ENCODE results near the gene NLRP10.

DNA sequence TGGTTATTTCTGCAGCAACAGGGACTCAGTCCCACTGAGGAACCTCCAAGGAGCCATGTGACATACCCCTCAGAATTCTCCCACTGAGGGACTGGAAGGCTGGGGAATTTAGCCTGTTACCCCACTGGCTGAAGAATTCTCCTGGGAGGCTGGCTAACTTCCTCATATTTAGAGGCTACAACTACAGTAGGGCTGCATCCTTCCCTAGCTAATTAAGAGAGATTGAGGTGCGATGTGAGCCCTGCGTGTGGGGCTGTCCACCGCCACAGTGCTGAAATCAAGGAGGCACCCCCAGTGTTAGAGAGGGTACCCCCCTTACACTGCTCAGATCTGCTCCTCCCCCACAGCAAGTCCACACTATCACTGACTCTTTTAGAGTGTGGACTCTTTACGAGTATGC is 43.0 kb upstream of the NLRP10 start:
- TF ChIP-seq, protein P1, sequence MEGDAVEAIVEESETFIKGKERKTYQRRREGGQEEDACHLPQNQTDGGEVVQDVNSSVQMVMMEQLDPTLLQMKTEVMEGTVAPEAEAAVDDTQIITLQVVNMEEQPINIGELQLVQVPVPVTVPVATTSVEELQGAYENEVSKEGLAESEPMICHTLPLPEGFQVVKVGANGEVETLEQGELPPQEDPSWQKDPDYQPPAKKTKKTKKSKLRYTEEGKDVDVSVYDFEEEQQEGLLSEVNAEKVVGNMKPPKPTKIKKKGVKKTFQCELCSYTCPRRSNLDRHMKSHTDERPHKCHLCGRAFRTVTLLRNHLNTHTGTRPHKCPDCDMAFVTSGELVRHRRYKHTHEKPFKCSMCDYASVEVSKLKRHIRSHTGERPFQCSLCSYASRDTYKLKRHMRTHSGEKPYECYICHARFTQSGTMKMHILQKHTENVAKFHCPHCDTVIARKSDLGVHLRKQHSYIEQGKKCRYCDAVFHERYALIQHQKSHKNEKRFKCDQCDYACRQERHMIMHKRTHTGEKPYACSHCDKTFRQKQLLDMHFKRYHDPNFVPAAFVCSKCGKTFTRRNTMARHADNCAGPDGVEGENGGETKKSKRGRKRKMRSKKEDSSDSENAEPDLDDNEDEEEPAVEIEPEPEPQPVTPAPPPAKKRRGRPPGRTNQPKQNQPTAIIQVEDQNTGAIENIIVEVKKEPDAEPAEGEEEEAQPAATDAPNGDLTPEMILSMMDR (conservative IDR thresholded peaks at IDR 0.05 in 1 of 2, IDR thresholded peaks at IDR 0.05 in 1 of 2; ENCODE audit: extremely low read depth in 1 of 2, insufficient read depth in 1 of 2, low read depth in 1 of 2, low read length in 2 of 2): no peak
- no peak for TF ChIP-seq EZH2 (IDR thresholded peaks at IDR 0.05; ENCODE audit: borderline replicate concordance, low read length)
